Keratinocyte (primary cell): ENCODE results near the gene DNAJB5. TPM values are rescaled to one million over a fixed set of nuclear protein-coding genes. Genes with fewer than 3 reads are reported as not detected.

Experiments used
- DNase-seq: peaks from one replicate; pipeline ENCODE4 v3.0.0-alpha.2; 2011; ENCODE audit warnings: low read depth, missing footprints, low spot score
- FAIRE-seq: peaks from 2 replicates; lab custom pipeline; 2011; peaks lifted over from hg19 to GRCh38; lab: Jason Lieb, UNC
- H2AFZ ChIP-seq: 2 replicates; pipeline ENCODE4 v1.6.0; 2012; ENCODE audit warnings: low read length, control low read depth, inconsistent platforms; ENCODE audit not compliant: control insufficient read depth
- H3K27ac ChIP-seq: 2 replicates; pipeline ENCODE4 v1.5.1; 2011; ENCODE audit warnings: low read length; ENCODE audit not compliant: control insufficient read depth, insufficient read depth
- H3K27me3 ChIP-seq: 3 replicates; pipeline ENCODE4 v1.6.0; 2011; ENCODE audit warnings: low read length; ENCODE audit not compliant: control insufficient read depth, insufficient read depth; ENCODE audit errors: extremely low read depth
- H3K36me3 ChIP-seq, 2 experiments: 2 replicates in 1 of 2; 3 replicates in 1 of 2; pipeline ENCODE4 v1.5.1; 2011; ENCODE audit warnings: low read length in 2 of 2, mild to moderate bottlenecking in 1 of 2; ENCODE audit not compliant: control insufficient read depth in 2 of 2, insufficient read depth in 2 of 2; ENCODE audit errors: extremely low read depth in 1 of 2
- H3K4me1 ChIP-seq: 3 replicates; pipeline ENCODE4 v1.5.1; 2011; ENCODE audit warnings: low read length; ENCODE audit not compliant: control insufficient read depth, insufficient read depth; ENCODE audit errors: extremely low read depth
- H3K4me2 ChIP-seq: 3 replicates; pipeline ENCODE4 v1.6.0; 2011; ENCODE audit warnings: low read depth, low read length; ENCODE audit not compliant: control insufficient read depth, insufficient read depth; ENCODE audit errors: extremely low read depth
- H3K4me3 ChIP-seq, 3 experiments: fragments of 200-600 bp in 1 of 3; sonication (generic) in 1 of 3; 2 replicates in 2 of 3; 3 replicates in 1 of 3; pipeline ENCODE4 v1.5.1; 2011 to 2016; ENCODE audit warnings: low read length in 3 of 3, mild to moderate bottlenecking in 3 of 3, control low read depth in 2 of 3, inconsistent platforms in 1 of 3, low read depth in 1 of 3, mixed read lengths in 1 of 3, mixed run types in 1 of 3, moderate library complexity in 1 of 3; ENCODE audit not compliant: control insufficient read depth in 2 of 3, insufficient read depth in 2 of 3; ENCODE audit errors: extremely low read depth in 1 of 3
- H3K79me2 ChIP-seq: 2 replicates; pipeline ENCODE4 v1.6.0; 2012; ENCODE audit warnings: low read length; ENCODE audit not compliant: control insufficient read depth, insufficient read depth
- H3K9ac ChIP-seq: 3 replicates; pipeline ENCODE4 v1.6.0; 2011; ENCODE audit warnings: low read length; ENCODE audit not compliant: control insufficient read depth, insufficient read depth; ENCODE audit errors: extremely low read depth
- H3K9me1 ChIP-seq: 3 replicates; pipeline ENCODE4 v1.6.0; 2011; ENCODE audit warnings: low read length; ENCODE audit not compliant: control insufficient read depth, insufficient read depth; ENCODE audit errors: extremely low read depth
- H3K9me3 ChIP-seq: 2 replicates; pipeline ENCODE4 v1.5.1; 2012; ENCODE audit warnings: low read depth, low read length; ENCODE audit not compliant: control insufficient read depth
- H4K20me1 ChIP-seq: 3 replicates; pipeline ENCODE4 v1.6.0; 2011; ENCODE audit warnings: low read length; ENCODE audit not compliant: control insufficient read depth, insufficient read depth; ENCODE audit errors: extremely low read depth
- EZH2 ChIP-seq: IDR thresholded peaks from one replicate; pipeline ENCODE4 v1.6.1; 2012; ENCODE audit warnings: inconsistent platforms, mild to moderate bottlenecking, low read length, moderate library complexity
- dilution Hi-C: fragments of 300-500 bp; cut with MboI; formaldehyde crosslinking; loops from one replicate; pipeline ENCODE4 v1.7.0; 2020; ENCODE audit warnings: low sequenced_read_pairs; ENCODE audit not compliant: extremely low pct_ligation_motif_present
- polyA plus RNA-seq, 5 experiments: library from polyadenylated mRNA; depleted of rRNA in 3 of 5; stranded (reverse) in 3 of 5; stranded (forward) in 1 of 5; unstranded in 1 of 5; fragments of >200 nt; gene quantifications; 1 replicate in 1 of 5; 2 replicates in 3 of 5; 3 replicates in 1 of 5; pipeline versions ENCODE4 v1.2.1 to v1.2.3, GENCODE V29; 2011 to 2012; ENCODE audit warnings: missing spikeins in 2 of 5, low read depth in 1 of 5, low replicate concordance in 1 of 5
- TF ChIP-seq, protein P1 (sequence below), 3 experiments: IDR thresholded peaks in 1 of 3; conservative IDR thresholded peaks in 1 of 3; optimal IDR thresholded peaks in 1 of 3; 2 replicates in 2 of 3; 3 replicates in 1 of 3; pipeline versions ENCODE3 to v1.5.1; 2011; ENCODE audit warnings: low read length in 3 of 3, mild to moderate bottlenecking in 3 of 3, moderate library complexity in 2 of 3, control low read depth in 1 of 3, inconsistent platforms in 1 of 3; ENCODE audit not compliant: insufficient read depth in 2 of 3; ENCODE audit errors: extremely low read depth in 1 of 3

DNAJB5 gene
- polyA plus RNA-seq, 1 donor (not counting 4 experiments of a cell fraction or from before 2014, with no cell fraction given): 2.4 TPM

- no peak overlapping the region for H2AFZ ChIP-seq
- no peaks in the 10 kb centered on the region for H3K9me1 ChIP-seq
- FAIRE-seq (no peak), DNase-seq (no peak)
- H3K4me1 ChIP-seq: peaks cover 28% of the 10 kb centered on the region
- dilution Hi-C loops: no loop called here
- no peak overlapping the region for H3K4me3 ChIP-seq
- H3K4me2 ChIP-seq: no peak overlapping the region
- no peaks in the 10 kb centered on the region for H3K79me2 ChIP-seq
- H3K36me3 ChIP-seq: no peaks in the 10 kb centered on the region
- H4K20me1 ChIP-seq: no peaks in the 10 kb centered on the region
- peaks cover 7% of the 10 kb centered on the region for H3K9me3 ChIP-seq
- no peak overlapping the region for H3K9ac ChIP-seq
- TF ChIP-seq, protein P1, sequence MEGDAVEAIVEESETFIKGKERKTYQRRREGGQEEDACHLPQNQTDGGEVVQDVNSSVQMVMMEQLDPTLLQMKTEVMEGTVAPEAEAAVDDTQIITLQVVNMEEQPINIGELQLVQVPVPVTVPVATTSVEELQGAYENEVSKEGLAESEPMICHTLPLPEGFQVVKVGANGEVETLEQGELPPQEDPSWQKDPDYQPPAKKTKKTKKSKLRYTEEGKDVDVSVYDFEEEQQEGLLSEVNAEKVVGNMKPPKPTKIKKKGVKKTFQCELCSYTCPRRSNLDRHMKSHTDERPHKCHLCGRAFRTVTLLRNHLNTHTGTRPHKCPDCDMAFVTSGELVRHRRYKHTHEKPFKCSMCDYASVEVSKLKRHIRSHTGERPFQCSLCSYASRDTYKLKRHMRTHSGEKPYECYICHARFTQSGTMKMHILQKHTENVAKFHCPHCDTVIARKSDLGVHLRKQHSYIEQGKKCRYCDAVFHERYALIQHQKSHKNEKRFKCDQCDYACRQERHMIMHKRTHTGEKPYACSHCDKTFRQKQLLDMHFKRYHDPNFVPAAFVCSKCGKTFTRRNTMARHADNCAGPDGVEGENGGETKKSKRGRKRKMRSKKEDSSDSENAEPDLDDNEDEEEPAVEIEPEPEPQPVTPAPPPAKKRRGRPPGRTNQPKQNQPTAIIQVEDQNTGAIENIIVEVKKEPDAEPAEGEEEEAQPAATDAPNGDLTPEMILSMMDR (optimal IDR thresholded peaks at IDR 0.05 in 1 of 3, IDR thresholded peaks at IDR 0.05 in 1 of 3, conservative IDR thresholded peaks at IDR 0.05 in 1 of 3; ENCODE audit: extremely low read depth in 1 of 3, insufficient read depth in 2 of 3, low read length in 3 of 3): no peak
- TF ChIP-seq EZH2: no peak
- peak overlapping the region; percentile 58 for H3K27ac ChIP-seq
- no peaks in the 10 kb centered on the region for H3K27me3 ChIP-seq
These were observed 39.7 kb downstream of the DNAJB5 start for GRCh38 chr9:35029241-35029640.

- Histone ChIP-seq H3K9ac (no peak overlapping the region), H4K20me1 (no peaks in the 10 kb centered on the region), H3K79me2 (no peaks in the 10 kb centered on the region), H3K4me1 (peaks cover 28% of the 10 kb centered on the region), H3K4me2 (no peak overlapping the region), H3K9me1 (no peaks in the 10 kb centered on the region), H3K9me3 (peaks cover 7% of the 10 kb centered on the region), H2AFZ (no peak overlapping the region), H3K27me3 (no peaks in the 10 kb centered on the region), H3K27ac (peak overlapping the region; percentile 30), H3K36me3 (no peaks in the 10 kb centered on the region), H3K4me3 (no peak overlapping the region)
- FAIRE-seq (no peak), DNase-seq (no peak)
- dilution Hi-C loops: no loop called here
- TF ChIP-seq, protein P1 (optimal IDR thresholded peaks at IDR 0.05 in 1 of 3, IDR thresholded peaks at IDR 0.05 in 1 of 3, conservative IDR thresholded peaks at IDR 0.05 in 1 of 3; ENCODE audit: extremely low read depth in 1 of 3, insufficient read depth in 2 of 3, low read length in 3 of 3): no peak
- no peak for TF ChIP-seq EZH2
These were observed 40.3 kb downstream of the DNAJB5 start for GRCh38 chr9:35029852-35030251.
